ENCODE results near the gene FBXO3.

GRCh38 chr11:33696411-33696810 lies 77.9 kb downstream of the FBXO3 start:
- no peak for TF ChIP-seq CTBP1 (IDR thresholded peaks at IDR 0.05; ENCODE audit: borderline replicate concordance)
- no peak for TF ChIP-seq SUZ12 (IDR thresholded peaks at IDR 0.05)
- no peak for TF ChIP-seq FOXA1 (IDR thresholded peaks at IDR 0.05)
- no peak for TF ChIP-seq TARDBP (IDR thresholded peaks at IDR 0.05)
- no peak for TF ChIP-seq ARNT (IDR thresholded peaks at IDR 0.05)
